Vagina (tissue), 2 donors: Measurements from ENCODE around the gene SLC25A20. TPM values are rescaled to one million over a fixed set of nuclear protein-coding genes. Genes with fewer than 3 reads are reported as not detected.

Experiments used
- DNase-seq, 2 donors: peaks; one replicate each; pipeline ENCODE4 v3.0.0-alpha.2; 2017; ENCODE audit errors: extremely low spot score in 2 of 2
- H3K27ac ChIP-seq: fragments of 200-600 bp; sonication (generic); one replicate; pipeline ENCODE4 v1.5.1; 2019
- H3K27me3 ChIP-seq: fragments of 200-600 bp; sonication (generic); one replicate; pipeline ENCODE4 v1.5.1; 2019
- H3K36me3 ChIP-seq, 2 donors: fragments of 200-600 bp; sonication (generic); one replicate each; pipeline ENCODE4 v1.5.1; 2017 to 2019
- H3K4me1 ChIP-seq: fragments of 200-600 bp; sonication (generic); one replicate; pipeline ENCODE4 v1.5.1; 2019
- H3K4me3 ChIP-seq, 2 donors: fragments of 200-600 bp; sonication (generic); 1 replicate in 1 of 2; 2 replicates in 1 of 2; pipeline ENCODE4 v1.5.1; 2016 to 2019
- H3K9me3 ChIP-seq: fragments of 200-600 bp; sonication (generic); one replicate; pipeline ENCODE4 v1.5.1; 2019
- CTCF ChIP-seq, 3 experiments: fragments of 450-650 bp in 2 of 3; fragments of 200-600 bp in 1 of 3; sonication (generic) in 1 of 3; IDR thresholded peaks; one replicate each; pipeline ENCODE4 v1.5.1; 2017 to 2019; ENCODE audit warnings: antibody characterized with exemption in 3 of 3, mild to moderate bottlenecking in 2 of 3, moderate library complexity in 2 of 3
- POLR2A ChIP-seq, 2 donors: fragments of 450-650 bp; IDR thresholded peaks; one replicate each; pipeline ENCODE4 v1.6.1; 2017; ENCODE audit warnings: antibody characterized with exemption in 2 of 2, mild to moderate bottlenecking in 2 of 2, moderate library complexity in 2 of 2
- POLR2AphosphoS5 ChIP-seq, 2 donors: sonication (generic); formaldehyde crosslinking; IDR thresholded peaks; one replicate each; pipeline ENCODE4 v1.9.0; 2017; ENCODE audit warnings: antibody characterized with exemption in 2 of 2, mild to moderate bottlenecking in 2 of 2, low read depth in 1 of 2; ENCODE audit not compliant: insufficient read depth in 1 of 2
- intact Hi-C: fragments of 100-400 bp; cut with DNase I; formaldehyde crosslinking; loops from one replicate; pipeline ENCODE4 v1.15.1; 2023
- total RNA-seq: library from RNA; depleted of rRNA; stranded (reverse); fragments of >200 nt; gene quantifications from one replicate; pipeline ENCODE4 v1.2.3, GENCODE V29; 2016

SLC25A20 gene
- total RNA-seq, 1 donor from 2014 or later = 24.1 TPM

- Histone ChIP-seq H3K36me3 (no peaks in the 10 kb centered on the region), H3K27me3 (no peaks in the 10 kb centered on the region), H3K9me3 (no peaks in the 10 kb centered on the region), H3K27ac (peak overlapping the region; percentile 82), H3K4me1 (peaks cover 15% of the 10 kb centered on the region), H3K4me3 (peak overlapping the region; percentile 67 to 83)
- intact Hi-C loops = no loop called here
- no peak for DNase-seq
- TF ChIP-seq POLR2AphosphoS5 (IDR thresholded peaks at IDR 0.05; ENCODE audit: insufficient read depth in 1 of 2, low read depth in 1 of 2) (no peak), CTCF (IDR thresholded peaks at IDR 0.05) (no peak), POLR2A (IDR thresholded peaks at IDR 0.05) (no peak)
These were observed 964 bp downstream of the SLC25A20 start for GRCh38 chr3:48897460-48898376.

- peaks cover 15% of the 10 kb centered on the region for H3K4me1 ChIP-seq
- H3K9me3 ChIP-seq = no peaks in the 10 kb centered on the region
- no peak for TF ChIP-seq POLR2A (IDR thresholded peaks at IDR 0.05)
- TF ChIP-seq CTCF (IDR thresholded peaks at IDR 0.05) = no peak
- no peak for TF ChIP-seq POLR2AphosphoS5 (IDR thresholded peaks at IDR 0.05; ENCODE audit: insufficient read depth in 1 of 2, low read depth in 1 of 2)
- intact Hi-C loops = no loop called here
- H3K4me3 ChIP-seq = no peak overlapping the region
- no peak overlapping the region for H3K27ac ChIP-seq
- no peak for DNase-seq
- H3K27me3 ChIP-seq = no peaks in the 10 kb centered on the region
- no peaks in the 10 kb centered on the region for H3K36me3 ChIP-seq
These were observed 1.7 kb downstream of the SLC25A20 start for GRCh38 chr3:48896936-48897335.

GRCh38 chr3:48894516-48894915 lies 4.2 kb downstream of the SLC25A20 start:
- Histone ChIP-seq H3K4me3 (no peak overlapping the region), H3K36me3 (no peaks in the 10 kb centered on the region), H3K27ac (no peak overlapping the region), H3K27me3 (no peaks in the 10 kb centered on the region), H3K4me1 (peaks cover 15% of the 10 kb centered on the region), H3K9me3 (no peaks in the 10 kb centered on the region)
- intact Hi-C loops = no loop called here
- DNase-seq = no peak
- TF ChIP-seq POLR2A (IDR thresholded peaks at IDR 0.05) (no peak), POLR2AphosphoS5 (IDR thresholded peaks at IDR 0.05; ENCODE audit: insufficient read depth in 1 of 2, low read depth in 1 of 2) (no peak), CTCF (IDR thresholded peaks at IDR 0.05) (no peak)

- DNase-seq = no peak
- H3K27me3 ChIP-seq = no peaks in the 10 kb centered on the region
- no peaks in the 10 kb centered on the region for H3K9me3 ChIP-seq
- H3K27ac ChIP-seq = no peak overlapping the region
- TF ChIP-seq CTCF (IDR thresholded peaks at IDR 0.05) = no peak
- no peak for TF ChIP-seq POLR2A (IDR thresholded peaks at IDR 0.05)
- no peak for TF ChIP-seq POLR2AphosphoS5 (IDR thresholded peaks at IDR 0.05; ENCODE audit: insufficient read depth in 1 of 2, low read depth in 1 of 2)
- no peak overlapping the region for H3K4me3 ChIP-seq
- intact Hi-C loops = no loop called here
- no peaks in the 10 kb centered on the region for H3K4me1 ChIP-seq
- H3K36me3 ChIP-seq = no peaks in the 10 kb centered on the region
These were observed 7.1 kb downstream of the SLC25A20 start for GRCh38 chr3:48891606-48892005.

GRCh38 chr3:48885753-48886152 lies 12.9 kb downstream of the SLC25A20 start:
- intact Hi-C loops = no loop called here
- DNase-seq = no peak
- no peaks in the 10 kb centered on the region for H3K27me3 ChIP-seq
- no peak overlapping the region for H3K4me3 ChIP-seq
- no peaks in the 10 kb centered on the region for H3K9me3 ChIP-seq
- no peak overlapping the region for H3K27ac ChIP-seq
- H3K36me3 ChIP-seq = peaks cover 0 to 6% of the 10 kb centered on the region in 2 donors
- no peaks in the 10 kb centered on the region for H3K4me1 ChIP-seq
- TF ChIP-seq CTCF (IDR thresholded peaks at IDR 0.05) (no peak), POLR2A (IDR thresholded peaks at IDR 0.05) (no peak), POLR2AphosphoS5 (IDR thresholded peaks at IDR 0.05; ENCODE audit: insufficient read depth in 1 of 2, low read depth in 1 of 2) (no peak)
